ENCODE measurements around the gene FAM120B.

DNA sequence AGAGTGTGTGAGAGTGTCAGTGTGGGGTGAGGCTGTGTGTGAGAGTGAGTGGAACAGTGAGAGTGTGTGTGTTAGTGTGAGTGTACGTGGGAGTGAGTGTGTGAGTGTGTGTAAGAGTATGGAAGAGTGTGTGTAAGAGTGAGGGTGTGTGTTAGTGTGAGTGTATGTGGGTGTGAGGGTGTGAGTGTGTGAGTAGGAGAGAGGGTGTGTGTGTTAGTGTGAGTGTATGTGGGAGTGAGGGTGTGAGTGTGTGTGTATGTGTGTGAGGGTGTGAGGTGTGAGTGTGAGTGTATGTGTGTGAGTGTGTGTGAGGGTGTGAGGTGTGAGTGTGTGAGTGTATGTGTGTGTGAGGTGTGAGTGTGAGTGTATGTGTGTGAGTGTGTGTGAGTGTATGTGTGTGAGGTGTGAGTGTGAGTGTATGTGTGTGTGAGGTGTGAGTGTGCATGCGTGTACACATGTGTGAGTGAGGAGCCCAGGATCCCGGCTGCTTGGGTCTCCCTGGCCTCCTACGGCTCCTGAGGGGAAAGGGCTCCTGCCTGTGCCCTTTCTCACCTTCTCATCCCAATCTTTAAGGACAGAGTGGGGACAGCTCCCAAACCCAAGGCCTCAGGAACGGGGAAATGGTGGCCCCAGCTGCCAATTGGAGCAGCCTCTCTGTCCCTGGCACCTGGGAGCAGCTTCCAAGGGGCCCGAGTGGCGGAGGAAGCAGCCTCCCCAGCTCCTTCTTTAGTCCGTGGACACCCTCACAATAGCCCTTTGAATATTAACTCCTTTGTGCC is 146.4 kb downstream of the FAM120B start:
- TF ChIP-seq, protein P1, sequence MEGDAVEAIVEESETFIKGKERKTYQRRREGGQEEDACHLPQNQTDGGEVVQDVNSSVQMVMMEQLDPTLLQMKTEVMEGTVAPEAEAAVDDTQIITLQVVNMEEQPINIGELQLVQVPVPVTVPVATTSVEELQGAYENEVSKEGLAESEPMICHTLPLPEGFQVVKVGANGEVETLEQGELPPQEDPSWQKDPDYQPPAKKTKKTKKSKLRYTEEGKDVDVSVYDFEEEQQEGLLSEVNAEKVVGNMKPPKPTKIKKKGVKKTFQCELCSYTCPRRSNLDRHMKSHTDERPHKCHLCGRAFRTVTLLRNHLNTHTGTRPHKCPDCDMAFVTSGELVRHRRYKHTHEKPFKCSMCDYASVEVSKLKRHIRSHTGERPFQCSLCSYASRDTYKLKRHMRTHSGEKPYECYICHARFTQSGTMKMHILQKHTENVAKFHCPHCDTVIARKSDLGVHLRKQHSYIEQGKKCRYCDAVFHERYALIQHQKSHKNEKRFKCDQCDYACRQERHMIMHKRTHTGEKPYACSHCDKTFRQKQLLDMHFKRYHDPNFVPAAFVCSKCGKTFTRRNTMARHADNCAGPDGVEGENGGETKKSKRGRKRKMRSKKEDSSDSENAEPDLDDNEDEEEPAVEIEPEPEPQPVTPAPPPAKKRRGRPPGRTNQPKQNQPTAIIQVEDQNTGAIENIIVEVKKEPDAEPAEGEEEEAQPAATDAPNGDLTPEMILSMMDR (IDR thresholded peaks at IDR 0.05): no peak
- no peak for TF ChIP-seq EP300 (IDR thresholded peaks at IDR 0.05)

All from gastroesophageal sphincter (tissue), 3 donors.